SK-N-MC (cell line): Measurements from ENCODE around the gene TEAD1.

Experiments
- EZH2 ChIP-seq: fragments of 200-600 bp; sonication (generic); IDR thresholded peaks from one replicate; pipeline ENCODE4 v1.6.1; 2017; ENCODE audit warnings: antibody characterized with exemption
- POLR2AphosphoS5 ChIP-seq: IDR thresholded peaks from 2 replicates; pipeline ENCODE4 v1.6.1; 2012; ENCODE audit warnings: mild to moderate bottlenecking, low read depth, low read length, borderline replicate concordance

DNA sequence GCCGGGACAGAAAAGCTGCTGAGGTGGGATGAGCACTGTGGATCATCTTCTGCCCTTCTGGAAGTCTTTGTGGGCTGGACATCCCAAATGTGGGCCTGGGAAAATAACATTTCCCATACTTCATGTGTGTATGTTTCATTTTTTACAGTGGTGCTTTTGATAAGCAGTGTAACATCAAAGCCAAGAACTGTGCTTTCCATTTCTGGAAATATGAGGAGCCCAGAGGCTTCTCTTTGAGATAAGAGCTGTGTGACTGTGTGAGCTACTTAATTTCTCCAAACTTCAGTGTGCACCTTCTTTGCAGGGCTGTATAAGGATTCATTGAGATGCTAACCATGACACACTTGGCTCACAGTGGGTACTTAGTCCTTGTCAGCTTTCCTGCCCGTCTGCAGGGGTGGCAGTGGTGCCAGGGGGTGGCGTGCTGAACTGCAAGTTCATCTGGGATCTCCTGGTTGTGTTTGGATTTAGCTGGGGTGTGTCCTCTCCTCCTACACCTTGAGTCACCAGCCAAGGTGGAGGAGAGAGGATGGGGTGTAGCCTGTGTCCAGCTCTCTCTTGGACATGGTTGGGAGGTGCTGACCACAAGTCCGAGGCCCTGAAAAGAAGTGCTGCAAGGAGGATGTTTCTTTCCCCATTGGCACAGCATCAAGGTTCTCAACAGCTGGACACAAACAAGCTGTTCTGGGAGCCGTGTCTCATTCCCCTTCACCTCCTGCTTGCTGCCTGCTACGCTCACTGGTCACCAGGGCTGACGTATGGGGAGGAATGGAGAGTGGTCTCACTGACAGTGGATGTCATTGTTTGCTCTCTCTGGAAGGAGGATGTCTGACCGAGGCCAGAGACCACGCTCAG is 139.4 kb downstream of the TEAD1 start:
- TF ChIP-seq EZH2, result no peak
- TF ChIP-seq POLR2AphosphoS5, result no peak
